ENCODE measurements around the gene HCRTR1.

Gene HCRTR1

GRCh38 chr1:31668303-31668883 is 50.9 kb downstream of the HCRTR1 start:
- no peak overlapping the region for H3K4me3 ChIP-seq (replicated peaks; ENCODE audit: low read depth, low read length)
- TF ChIP-seq CTCF (IDR thresholded peaks at IDR 0.05; ENCODE audit: low read depth, low read length, missing control alignments), result no peak
- DNase-seq (ENCODE audit: extremely low read depth, low read depth), result no peak

- TF ChIP-seq CTCF (IDR thresholded peaks at IDR 0.05; ENCODE audit: low read depth, low read length, missing control alignments), result no peak
- H3K4me3 ChIP-seq (replicated peaks; ENCODE audit: low read depth, low read length), result no peak overlapping the region
- no peak for DNase-seq (ENCODE audit: extremely low read depth, low read depth)
Measured at GRCh38 chr1:31669433-31669785, 51.9 kb downstream of the HCRTR1 start.

DNA sequence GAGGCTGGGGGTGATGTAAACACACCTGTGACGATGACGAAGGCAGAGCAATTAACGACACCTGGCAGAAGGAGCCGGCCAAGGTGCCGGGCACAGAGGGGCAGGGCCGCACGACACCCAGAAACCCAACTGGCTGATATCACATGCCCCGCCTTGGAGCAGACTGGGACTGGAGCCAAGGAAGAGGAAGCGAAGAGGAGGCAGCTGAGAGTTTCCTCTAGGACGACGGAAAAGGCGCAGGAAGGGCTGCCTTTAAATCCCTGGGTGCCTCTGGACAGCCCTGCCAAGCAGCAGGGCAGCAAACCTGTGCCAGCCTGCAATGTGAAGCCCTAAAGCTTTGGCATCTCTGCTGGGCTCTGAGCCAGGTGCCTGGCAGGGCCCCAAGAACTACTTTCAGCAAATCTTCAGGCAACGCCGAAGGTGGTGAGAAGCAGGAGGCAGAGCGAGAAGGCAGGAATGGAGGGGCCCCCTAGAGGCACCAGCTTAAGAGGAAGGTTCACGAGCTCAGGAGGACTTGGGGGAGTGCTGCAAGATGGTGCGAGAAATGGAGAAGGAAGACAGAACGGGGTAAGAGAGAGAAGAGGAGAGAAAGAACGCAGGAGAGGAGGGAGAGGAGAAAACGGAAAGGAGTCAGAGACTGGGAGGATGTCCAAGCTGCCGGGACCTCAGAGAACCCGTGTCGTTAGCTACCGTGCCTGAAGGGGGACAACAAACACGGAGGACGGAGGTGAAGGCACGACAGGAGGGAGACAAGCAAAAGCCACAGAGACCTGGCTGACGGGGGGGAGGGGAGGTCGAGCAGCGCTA is 52.5 kb downstream of the HCRTR1 start:
- TF ChIP-seq CTCF (IDR thresholded peaks at IDR 0.05; ENCODE audit: low read depth, low read length, missing control alignments), result no peak
- H3K4me3 ChIP-seq (replicated peaks; ENCODE audit: low read depth, low read length), result no peak overlapping the region
- DNase-seq (ENCODE audit: extremely low read depth, low read depth), result no peak

GRCh38 chr1:31670593-31670964 is 53.1 kb downstream of the HCRTR1 start:
- TF ChIP-seq CTCF (IDR thresholded peaks at IDR 0.05; ENCODE audit: low read depth, low read length, missing control alignments), result no peak
- DNase-seq (ENCODE audit: extremely low read depth, low read depth), result no peak
- no peak overlapping the region for H3K4me3 ChIP-seq (replicated peaks; ENCODE audit: low read depth, low read length)

- no peak overlapping the region for H3K4me3 ChIP-seq (replicated peaks; ENCODE audit: low read depth, low read length)
- no peak for DNase-seq (ENCODE audit: extremely low read depth, low read depth)
- no peak for TF ChIP-seq CTCF (IDR thresholded peaks at IDR 0.05; ENCODE audit: low read depth, low read length, missing control alignments)
Measured at GRCh38 chr1:31671147-31671546, 53.7 kb downstream of the HCRTR1 start.

- no peak for DNase-seq (ENCODE audit: extremely low read depth, low read depth)
- no peak overlapping the region for H3K4me3 ChIP-seq (replicated peaks; ENCODE audit: low read depth, low read length)
- TF ChIP-seq CTCF (IDR thresholded peaks at IDR 0.05; ENCODE audit: low read depth, low read length, missing control alignments), result no peak
Measured at GRCh38 chr1:31671561-31672201, 54.2 kb downstream of the HCRTR1 start.
